ENCODE data around the gene MAPK8IP2.

Gene MAPK8IP2

GRCh38 chr22:50600538-50600937, at the start of gene MAPK8IP2:
TSS of gene MAPK8IP2 (plus strand) at chr22:50600793. CDS start at chr22:50600819, 26 bp downstream.
- DNase-seq, result peak; percentile 25

GRCh38 chr22:50551160-50551752, 49.3 kb upstream of the MAPK8IP2 start:
- DNase-seq, result no peak

DNA sequence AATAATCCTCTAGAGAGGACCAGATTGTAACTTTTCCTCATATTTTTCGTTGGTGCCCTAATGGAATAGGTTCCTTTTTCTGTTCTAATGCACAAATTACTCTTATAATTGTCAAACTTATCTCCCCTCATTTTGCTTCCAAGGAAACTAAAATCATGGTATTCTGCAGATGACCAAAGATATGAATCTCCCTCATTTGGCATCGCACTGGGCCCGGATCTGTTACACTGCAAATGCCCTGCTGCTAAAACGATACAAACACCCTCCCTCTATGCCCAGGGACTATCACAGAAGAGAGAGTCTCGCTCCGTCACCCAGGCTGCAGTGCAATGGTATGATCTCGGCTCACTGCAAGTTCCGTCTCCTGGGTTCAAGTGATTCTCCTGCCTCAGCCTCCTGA, 47.3 kb upstream of the MAPK8IP2 start:
- no peak for DNase-seq

GRCh38 chr22:50556703-50557102, 43.9 kb upstream of the MAPK8IP2 start:
- DNase-seq, result no peak

GRCh38 chr22:50560034-50560433, 40.6 kb upstream of the MAPK8IP2 start:
- no peak for DNase-seq

GRCh38 chr22:50561401-50562358, 38.9 kb upstream of the MAPK8IP2 start:
- no peak for DNase-seq

DNA sequence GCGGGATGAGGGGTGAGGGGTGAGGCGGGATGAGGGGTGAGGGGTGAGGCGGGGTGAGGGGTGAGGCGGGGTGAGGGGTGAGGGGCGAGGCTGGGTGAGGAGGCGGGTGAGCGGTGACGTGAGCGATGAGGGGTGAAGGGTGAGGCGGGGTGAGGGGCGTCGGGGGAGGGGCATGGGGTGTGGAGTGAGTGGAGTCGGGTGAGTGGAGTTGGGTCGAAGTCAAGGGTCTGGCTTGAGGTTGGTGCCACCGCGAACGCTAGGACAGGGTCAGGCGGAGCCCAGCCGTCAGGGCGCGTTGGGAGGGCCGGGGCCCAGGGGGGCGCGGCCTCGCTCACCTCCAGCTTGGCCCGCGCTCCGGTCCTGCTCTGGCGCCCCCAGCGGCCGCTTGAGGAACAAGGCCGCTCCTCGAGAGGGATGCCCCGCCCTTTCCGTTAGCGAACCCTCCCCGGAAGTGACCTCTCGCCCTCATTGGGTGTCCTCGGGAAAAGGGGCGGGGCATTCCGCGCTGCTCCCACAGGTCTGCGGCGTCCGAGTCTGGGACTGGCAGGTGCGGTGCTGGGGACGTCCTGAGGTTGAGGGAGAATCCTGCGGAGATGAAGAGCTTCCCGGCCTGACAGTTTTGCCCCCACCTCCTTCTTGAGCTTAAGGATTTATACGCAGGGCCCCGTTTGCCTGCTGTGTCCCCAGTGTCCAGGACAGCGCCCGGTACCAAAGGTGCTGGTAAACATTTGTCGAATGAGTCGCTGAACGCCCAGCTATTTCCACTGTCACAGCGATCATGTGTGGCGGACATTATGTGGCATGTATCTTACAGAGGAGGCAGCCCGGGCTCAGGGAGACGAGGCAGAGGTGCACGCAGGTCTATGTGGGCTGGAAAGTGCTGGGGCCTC, 37.8 kb upstream of the MAPK8IP2 start, which contains the start of gene SYCE3:
Gene SYCE3 (minus strand): TSS at position 397 of the 890 bp plus-strand sequence. CDS start 6,514 bp downstream, outside the sequence.
- DNase-seq, result peak; percentile 89

GRCh38 chr22:50563413-50564160, 37.0 kb upstream of the MAPK8IP2 start:
- peak; percentile 45 for DNase-seq

DNA sequence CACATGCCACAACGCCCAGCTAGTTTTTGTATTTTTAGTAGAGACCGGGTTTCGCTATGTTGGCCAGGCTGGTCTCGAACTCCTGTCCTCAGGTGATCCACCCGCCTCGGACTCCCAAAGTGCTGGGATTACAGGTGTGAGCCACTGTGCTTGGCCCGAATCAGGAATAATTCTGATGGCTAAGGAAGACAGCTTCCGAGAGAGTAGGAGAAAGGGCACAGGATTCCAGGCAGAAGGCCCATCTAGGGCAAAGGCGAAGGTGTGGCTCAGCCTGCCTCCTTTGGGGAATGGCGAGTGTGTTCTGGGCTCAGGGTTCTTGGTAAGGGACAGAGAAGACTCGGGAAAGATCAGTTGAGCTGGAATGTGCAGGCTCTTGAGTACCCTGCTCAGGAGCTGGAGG, 36.3 kb upstream of the MAPK8IP2 start:
- no peak for DNase-seq

DNA sequence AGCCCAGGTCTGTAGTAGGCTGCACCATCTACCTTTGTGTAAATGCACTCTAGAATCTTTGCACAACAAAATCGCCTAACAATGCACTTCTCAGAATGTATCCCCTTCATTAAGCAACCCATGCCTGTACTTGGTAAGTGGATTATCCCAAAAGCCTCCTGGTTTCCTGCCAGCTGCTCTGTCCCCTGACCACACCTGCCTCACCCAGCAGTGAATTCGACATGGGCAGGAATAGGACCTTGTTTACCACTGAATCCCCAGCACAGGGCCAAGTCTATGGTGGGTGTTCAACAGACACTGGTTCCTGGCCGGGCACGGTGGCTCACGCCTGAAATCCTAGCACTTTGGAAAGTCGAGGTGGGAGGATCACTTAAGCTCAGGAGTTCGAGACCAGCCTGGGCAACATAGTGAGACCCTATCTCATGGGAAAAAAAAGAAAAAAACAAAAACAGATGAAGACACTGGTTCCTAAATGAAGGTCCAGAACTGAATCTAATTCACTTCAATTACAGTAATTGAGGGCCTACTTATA, 32.8 kb upstream of the MAPK8IP2 start:
- DNase-seq, result no peak

DNA sequence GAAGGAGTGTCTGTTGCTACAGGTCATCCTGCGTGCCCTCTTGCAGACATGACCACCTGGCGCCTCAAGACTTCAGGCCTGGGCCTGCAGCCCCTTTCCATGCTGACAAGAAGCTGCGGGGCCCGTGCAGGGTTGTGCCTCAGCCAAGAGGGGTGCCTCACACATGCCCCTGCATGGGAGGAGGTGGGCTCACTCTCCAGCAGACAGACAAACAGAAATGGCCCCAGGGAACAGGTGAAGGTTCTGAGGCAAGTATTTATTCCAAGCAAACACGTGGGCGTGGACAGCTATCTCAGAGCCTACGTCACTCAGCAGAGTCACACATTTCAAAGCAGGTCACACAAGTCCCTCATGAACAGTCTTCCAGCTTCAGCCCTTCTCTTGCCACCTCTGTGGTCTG, 32.0 kb upstream of the MAPK8IP2 start:
- DNase-seq, result no peak

DNA sequence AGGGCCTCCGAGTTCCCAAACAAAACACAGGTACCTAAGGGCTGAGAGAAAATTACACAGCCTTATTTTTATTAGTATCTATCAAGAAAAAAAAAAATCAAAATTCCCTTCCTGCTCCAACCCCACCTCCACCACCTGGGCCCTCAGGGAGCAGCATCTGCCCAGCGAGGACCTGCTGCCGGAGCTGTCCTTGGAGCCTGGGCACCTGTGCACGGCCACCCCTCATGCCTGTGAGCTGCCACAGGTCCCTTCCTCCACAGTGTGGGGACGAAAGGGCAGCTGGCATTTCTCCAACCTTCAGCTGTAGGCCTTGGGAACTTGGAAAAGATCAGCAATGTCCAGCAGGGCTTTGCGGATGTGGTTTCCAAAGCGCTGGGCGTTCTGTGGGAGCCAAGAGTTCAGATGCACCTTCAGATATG, 31.5 kb upstream of the MAPK8IP2 start:
- DNase-seq, result no peak

DNA sequence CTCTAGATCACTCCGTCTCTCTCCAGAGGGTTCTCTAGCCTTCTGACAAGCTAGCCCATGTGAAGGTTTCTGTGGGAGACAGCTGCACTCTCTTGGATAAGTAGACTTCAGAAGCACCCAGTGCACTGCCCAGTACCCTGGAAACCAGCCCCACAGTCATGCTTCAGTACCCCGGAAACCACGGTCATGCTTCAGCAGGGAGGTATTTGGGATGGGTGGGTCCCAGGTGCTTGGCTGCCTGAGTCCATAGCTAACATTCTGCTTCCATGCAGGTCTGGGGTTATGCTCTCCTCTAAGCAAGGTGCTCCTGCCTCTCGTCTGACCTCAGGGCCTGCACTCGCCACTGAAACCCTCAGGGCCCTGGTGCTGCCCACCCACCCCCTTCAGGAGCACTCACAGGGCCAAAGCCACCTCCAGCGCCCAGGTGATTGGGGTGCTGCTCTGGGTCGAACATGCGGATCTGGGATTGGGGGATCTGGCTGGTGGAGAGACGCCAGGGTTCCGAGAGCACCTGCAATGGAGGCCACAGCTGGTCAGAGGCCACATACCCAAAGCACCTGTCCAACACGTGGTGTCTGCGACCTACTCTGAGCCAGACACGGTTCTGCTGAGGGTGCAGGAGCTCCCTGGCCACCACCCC, 30.6 kb upstream of the MAPK8IP2 start:
- DNase-seq, result no peak

DNA sequence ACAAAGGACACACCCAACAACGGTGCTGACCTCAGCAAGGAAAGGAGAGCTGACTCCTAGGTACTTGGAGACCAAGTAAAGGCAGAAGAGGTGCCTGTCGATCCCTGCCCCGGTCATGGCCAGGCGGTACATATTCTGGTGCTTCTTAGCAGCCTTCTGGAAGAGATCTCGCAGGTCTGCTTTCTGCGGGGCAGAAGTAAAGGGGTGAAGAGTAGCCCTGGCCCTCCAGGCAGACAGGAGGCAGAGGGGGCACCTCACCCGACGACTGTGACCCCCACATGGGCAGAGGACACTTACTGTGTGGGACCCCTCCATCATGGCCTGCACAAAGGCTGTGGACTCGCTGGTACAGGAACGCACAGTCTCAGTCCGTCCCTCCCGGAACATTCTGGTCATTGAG, 29.7 kb upstream of the MAPK8IP2 start:
- DNase-seq, result no peak

DNA sequence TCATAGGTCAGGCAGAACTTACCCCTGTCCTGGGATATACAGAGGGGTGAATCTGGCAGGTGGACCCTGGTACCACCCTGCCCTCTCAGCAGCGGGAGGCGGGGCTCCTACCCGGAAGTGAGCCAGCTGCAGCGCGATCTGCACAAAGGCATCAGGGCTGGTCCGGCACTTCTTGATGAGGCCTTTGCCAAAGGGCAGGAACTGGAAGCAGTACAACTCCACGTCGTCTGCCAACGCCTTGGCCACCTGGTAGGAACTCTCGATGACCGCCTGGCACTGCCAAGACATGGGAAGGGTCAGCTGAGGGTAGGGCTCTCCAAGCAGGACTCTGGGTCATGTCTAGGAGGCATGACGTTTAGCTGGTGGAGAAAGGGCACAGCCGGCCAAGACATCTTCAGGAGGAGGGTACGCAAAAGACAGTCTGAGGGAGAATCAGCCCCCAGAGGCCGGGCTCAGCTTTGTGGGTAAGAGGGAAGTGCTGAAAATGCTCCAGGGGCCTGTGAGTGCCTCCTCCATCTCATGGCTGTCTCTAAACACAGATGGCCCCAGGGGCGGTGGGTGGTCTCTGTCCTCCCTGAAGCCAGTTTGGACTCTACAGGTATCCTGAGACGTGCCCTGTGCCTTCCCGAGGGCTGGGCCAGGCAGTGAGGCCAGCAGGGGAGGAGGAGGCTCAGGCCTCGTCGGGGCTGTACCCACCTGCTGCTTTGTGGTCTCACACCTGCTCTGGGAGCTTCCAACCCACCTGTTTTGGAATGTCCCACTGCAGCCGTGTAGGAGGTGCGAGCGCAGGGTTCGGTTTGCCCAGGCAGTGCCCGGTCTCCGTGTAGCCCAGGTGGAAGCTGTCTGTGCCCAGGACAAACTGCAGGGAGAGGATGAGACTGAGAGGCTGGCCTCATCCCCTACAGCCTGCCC, 29.1 kb upstream of the MAPK8IP2 start:
- DNase-seq, result no peak

DNA sequence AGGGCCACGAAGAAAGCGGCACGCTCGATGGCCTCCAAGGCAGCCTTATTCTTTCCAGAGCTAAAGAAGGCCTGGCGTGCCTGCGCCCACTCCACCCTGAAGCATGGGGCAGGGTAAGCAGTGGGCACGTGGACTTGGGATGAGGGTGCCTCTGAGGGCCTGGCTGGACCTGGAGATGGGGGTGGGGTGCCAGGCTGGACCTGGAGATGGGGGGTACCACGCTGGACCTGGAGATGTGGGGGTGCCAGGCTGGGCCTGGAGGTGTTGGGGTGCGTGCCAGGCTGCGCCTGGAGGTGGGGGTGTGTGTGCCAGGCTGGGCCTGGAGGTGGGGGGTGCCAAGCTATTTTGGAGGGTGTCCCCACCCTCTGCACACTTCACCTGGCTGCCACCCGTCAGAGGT, 27.6 kb upstream of the MAPK8IP2 start:
- no peak for DNase-seq

DNA sequence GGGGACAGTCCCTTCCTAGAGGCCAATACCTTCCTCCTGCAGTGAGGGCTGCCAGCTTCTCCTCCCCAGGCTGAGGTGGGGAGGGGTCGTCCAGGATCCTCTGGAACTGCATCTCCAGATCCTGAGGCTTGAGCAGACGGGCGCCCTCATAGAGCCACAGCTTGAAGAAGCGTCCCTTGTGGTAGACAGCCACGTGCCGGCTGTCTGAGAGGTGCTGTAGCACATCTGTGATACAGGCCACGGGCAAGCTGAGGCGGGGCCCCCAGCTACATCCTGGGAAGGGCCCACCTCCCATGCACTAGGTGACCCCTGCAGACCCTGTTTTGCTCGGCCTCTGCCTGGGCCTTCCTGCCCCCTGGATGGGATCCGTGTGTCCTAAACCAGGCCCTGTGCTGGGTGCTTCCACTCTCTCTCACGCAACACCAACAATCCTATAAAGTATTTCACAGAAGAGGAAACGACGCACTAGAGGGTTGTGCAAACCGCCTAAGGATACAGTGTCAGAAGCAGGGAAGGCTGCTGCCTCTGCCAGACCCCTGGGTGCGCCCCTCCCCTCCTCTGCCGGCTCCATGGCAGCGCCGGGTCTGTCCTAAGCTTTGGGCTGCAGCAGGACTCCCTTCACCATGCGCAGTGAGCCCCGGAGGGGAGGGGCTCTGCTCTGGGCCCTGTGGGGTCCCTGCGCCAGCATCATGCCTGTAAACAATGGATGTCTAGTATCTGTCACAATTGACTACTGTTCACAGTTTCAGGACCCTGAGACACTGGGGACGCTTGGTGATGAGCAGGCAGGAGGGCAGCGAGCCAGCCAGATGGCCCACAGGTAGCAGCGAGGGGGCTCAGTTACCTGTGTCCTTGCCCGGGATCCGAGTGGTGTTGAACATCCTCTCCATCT, 26.9 kb upstream of the MAPK8IP2 start:
- DNase-seq, result no peak

DNA sequence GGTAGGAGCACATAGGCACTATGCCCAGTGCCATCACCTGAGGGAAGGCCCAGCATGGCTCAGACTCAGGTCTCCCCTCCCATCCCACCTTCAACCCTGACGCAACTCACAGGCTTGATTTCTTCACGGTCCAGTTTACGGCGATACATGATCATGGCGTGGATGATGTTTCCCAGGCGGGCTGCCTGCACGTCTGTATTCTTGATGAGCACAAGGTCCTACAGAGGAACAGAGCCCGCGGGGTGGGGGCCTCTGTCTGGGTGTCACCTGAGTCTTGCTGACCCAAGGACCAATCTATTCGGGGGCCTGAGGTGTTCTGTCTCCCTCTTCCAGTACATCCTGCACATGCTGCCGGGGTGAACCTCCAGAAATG, 26.2 kb upstream of the MAPK8IP2 start:
- DNase-seq, result no peak

DNA sequence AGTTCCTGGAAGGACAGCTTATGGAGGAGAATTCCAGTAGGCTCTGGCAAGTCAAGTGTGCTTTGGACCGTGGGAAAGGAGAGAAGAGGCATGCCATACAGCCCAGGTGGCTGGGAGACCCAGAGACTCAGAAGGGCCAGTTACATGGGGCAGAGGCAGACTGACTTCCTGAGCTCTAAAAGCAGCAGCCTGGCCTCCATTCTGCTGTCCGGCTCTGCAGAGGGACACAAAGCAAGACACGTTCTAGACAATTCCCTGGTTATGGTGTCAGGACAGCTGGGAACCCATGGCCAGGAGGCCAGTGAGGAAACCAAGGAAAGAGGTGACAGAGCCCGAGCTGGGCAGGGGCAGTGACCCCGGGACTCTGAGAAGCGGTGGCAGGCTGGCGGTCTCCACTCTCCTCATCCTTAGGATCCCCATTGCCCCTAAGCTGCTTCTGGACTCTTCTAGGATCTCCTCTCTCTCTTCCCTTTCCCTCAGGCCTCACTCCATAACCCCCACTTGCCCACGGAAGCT, 25.1 kb upstream of the MAPK8IP2 start:
- no peak for DNase-seq
